Activated CD4-positive, CD25-positive, alpha-beta regulatory T cell treated with anti-CD3 and anti-CD28 coated beads, Interleukin-2, amount 50 U/mL, for 72 hours (primary cell): Measurements from ENCODE around the gene GMFB.
"Not testable (repeated sequence)": the region's sequence is repeated elsewhere in the genome, so short reads cannot be mapped to it uniquely, and the experiment has no call there.

Source experiments
- DNase-seq: peaks from one replicate; pipeline ENCODE4 v3.0.0; 2021

GMFB gene

DNA sequence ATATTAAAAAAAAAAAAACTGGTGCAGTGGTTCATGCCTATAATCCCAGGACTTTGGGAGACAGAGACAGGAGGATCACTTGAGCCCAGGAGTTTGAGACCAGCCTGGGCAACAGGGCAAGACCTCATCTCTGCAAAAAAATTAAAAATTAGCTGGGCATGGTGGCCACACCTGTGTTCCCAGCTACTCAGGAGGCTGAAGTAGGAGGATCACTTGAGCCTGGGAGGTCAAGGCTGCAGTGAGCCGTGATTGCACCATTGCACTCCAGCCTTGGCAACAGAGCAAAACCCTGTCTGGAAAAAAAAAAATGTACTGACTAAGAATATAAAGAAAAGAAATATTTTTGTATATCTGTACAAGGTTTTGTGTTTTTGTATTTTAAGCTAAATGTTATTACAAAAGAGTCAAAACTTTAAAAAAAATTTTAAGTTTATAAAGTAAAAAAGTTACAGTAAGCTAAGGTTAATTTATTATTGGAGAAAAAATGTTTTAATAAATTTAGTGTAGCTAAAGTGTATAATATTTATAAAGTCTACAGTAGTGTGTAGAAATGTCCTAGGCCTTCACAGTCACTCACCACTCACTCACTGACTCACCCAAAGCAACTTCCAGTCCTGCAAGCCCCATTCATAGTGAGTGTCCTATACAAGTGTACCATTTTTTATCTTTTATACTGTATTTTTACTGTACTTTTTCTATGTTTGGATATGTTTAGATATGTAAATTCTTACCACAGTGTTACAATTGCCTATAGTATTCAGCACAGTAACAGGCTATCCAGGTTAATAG, 31.8 kb downstream of the GMFB start:
- not testable (repeated sequence) for DNase-seq

DNA sequence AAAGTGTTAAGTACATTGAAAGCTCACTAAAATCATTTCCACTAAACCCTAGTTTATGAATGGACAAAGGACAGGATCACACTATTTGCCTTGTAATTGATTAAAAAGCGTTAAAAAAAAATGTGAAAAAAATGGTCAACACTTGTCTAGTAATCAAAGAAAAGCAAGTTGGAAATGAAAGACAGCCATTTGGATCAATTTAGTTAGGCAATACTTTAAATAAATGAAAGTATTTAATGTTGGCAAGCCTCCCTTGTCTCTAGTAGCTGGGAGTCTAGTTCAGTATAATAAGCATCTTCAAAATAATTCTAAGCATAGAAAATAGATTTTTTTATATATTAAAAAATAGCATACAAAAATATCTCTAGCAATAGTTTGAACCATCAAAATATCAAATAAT, 33.4 kb downstream of the GMFB start:
- DNase-seq = no peak

DNA sequence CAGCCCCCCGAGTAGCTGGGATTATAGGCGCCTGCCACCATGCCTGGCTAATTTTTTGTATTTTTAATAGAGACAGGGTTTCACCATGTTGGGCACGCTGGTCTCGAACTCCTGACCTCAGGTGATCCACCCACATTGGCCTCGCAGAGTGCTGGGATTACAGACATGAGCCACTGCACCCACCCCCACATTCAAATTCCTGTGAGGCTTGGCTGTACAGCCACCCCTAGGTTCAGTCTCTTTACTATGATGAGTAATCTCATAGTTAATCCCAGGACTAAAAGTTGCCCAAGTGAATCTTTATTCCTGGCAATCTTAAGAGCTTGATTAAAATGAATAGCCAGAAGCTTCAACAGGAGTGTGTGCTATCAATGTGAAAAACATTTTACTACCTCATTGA, 34.8 kb downstream of the GMFB start:
- not testable (repeated sequence) for DNase-seq

DNA sequence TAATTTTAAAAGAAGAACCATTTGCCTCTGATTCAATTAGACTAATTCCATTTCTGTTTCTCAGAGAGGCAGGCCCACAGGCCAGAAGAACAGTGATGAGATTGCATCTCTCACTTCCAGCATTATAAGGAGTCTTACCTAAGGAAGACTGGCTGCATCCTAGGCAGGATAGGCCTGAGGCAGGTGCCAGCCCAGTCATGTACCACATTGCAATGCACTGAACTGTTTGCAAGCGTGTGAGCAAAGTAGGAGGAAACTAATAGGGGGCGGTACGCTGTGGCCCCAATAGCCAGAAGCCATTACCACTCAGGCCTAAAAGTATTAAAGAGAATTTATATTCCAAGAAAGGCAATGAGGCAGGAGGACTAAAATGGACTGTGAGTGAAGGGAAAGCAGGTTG, 35.5 kb downstream of the GMFB start:
- no peak for DNase-seq

DNA sequence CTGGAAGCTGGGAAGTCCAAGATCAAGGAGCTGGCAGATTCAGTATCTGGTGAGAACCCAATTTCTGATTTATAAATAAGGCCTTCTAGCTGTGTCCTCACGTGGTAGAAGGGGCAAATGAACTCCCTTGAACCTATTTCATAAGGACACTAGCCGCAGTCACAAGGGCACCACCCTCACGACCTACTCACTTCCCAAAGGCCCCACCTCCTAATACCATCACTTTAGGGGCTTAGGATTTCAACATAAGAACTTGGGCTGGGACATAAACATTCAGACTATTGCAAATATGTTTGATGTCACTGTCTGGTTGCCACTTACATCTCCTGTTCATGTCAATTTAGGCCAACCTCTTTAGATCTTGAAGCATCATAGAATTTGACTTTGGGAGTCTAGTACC, 36.8 kb downstream of the GMFB start:
- DNase-seq = no peak

DNA sequence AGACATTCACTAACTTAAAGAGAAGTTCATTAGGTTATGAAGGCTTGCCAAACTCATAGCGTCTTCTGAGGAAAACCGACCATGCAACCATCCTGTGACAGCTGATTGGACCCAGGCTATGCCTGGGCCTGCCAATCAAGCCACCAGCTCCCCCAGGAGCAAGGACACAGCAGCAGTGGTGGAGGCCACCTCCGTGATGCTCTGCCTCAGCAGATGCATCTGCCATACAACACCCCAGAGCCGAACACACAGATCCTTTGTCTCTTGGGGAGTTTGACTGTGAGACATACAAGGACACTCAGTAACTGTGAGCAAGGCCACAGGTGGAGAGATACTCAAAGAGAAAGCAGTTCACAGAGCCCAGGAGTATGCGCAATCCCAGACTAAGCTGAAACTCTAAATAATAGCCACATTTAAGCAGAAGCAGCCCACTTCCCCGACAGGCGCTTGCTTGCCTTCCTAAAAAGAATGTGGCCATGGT, 37.6 kb downstream of the GMFB start:
- DNase-seq = no peak

DNA sequence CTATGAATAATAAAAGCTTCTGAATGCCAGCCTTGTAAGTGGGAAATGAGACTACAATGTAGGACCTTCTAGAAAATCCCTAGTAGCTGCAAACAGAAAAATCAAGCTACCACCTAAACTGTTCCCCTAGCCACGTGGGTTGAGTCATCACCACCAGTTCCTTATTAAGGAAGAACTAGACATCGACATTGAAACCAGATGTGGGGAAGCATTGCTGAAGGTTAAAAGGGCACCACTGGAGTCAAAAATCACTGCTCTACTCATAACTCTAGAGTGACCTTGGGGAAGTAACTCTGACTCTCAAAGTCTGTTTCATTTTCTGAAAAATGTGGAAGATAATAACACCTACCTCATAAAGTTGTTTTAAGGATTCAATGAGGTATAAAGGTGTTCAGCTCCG, 38.2 kb downstream of the GMFB start:
- no peak for DNase-seq

DNA sequence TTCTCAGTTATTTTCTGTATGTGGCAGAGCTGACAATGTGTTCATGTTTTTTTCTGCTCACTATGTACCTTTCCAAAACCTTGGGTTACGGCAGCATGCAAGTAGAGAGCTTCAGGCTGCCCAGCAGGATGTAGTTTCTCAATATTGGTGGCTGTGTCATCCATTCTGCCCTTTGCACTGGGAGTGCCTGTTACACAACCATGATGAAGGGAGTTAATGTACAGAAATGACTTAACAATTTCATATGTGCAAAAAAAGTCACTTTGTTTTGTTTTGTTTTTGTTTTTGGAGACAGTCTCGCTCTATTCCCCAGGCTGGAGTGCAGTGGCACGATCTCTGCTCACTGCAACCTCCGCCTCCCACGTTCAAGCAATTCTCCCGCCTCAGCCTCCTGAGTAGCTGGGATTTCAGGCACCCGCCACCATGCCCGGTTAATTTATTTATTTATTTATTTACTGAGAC, 41.5 kb downstream of the GMFB start:
- DNase-seq = no peak

DNA sequence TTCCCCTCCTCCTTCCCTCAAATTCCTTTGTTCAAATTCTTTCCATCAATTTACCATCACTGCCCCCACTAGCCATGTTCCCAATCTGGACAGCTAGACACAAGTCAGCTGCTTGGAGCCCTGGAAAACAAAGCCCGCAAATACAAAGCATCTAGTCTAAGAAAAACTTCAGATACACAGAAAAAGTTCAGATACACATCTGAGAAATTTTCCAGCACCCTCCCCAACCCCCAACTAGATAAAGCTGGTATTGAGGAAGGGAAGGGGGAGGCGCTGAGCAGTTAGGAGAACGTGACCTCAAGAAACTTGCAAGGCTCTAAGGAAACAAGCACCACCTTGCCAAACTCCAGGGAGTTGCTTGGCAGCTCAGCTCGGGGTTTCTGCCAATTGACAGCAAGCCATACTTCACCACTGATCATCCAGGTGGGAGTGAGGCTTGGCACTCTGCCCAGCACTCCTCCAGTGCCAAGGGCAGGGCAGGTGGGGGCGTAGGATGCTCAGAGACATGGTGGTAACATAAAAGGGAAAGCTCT, 42.6 kb downstream of the GMFB start:
- no peak for DNase-seq

DNA sequence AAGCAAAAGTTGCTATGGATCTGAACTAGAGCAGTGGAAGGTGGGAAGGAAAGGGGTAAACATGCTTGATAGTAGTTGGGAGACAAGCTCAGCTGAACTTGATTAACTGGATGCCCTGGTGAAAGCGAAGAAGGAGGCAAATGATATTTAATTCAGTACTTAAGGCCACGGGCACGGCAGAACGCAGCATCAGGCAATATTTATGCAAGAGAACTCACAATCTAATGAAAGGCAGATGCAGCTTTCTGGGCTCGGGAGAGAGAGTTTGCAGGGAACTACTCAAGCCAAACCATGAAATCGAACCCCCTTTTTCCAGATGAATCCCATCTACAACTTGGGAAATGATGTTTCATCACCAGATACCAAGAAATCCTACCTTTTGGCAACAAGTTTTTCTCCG, 44.1 kb downstream of the GMFB start:
- no peak for DNase-seq

DNA sequence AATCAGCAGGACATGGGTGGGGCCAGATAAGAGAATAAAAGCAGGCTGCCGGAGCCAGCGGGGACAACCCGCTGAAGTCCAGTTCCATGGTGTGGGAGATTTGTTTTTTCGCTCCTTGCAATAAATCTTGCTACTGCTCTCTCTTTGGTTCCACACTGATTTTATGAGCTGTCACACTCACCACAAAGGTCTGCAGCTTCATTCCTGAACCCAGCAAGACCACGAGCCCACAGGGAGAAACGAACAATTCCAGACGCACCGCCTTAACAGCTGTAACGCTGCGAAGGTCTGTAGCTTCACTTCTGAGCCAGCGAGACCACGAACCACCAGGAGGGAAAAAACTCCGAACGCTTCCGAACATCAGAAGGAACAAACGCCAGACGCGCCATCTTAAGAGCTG, 44.8 kb downstream of the GMFB start:
- no peak for DNase-seq

DNA sequence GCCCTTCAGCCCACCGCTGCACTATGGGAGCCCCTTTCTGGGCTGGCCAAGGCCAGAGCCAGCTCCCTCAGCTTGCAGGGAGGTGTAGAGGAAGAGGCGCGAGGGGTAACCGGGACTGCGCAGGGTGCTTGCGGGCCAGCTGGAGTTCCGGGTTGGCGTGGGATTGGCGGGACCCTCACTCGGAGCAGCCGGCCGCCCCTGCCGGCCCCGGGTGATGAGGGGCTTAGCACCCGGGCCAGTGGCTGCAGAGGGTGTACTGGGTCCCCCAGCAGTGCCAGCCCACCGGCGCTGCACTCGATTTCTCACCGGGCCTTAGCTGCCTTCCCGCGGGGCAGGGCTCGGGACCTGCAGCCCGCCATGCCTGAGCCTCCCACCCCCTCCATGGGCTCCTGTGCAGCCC, 45.8 kb downstream of the GMFB start:
- DNase-seq = not testable (repeated sequence)

DNA sequence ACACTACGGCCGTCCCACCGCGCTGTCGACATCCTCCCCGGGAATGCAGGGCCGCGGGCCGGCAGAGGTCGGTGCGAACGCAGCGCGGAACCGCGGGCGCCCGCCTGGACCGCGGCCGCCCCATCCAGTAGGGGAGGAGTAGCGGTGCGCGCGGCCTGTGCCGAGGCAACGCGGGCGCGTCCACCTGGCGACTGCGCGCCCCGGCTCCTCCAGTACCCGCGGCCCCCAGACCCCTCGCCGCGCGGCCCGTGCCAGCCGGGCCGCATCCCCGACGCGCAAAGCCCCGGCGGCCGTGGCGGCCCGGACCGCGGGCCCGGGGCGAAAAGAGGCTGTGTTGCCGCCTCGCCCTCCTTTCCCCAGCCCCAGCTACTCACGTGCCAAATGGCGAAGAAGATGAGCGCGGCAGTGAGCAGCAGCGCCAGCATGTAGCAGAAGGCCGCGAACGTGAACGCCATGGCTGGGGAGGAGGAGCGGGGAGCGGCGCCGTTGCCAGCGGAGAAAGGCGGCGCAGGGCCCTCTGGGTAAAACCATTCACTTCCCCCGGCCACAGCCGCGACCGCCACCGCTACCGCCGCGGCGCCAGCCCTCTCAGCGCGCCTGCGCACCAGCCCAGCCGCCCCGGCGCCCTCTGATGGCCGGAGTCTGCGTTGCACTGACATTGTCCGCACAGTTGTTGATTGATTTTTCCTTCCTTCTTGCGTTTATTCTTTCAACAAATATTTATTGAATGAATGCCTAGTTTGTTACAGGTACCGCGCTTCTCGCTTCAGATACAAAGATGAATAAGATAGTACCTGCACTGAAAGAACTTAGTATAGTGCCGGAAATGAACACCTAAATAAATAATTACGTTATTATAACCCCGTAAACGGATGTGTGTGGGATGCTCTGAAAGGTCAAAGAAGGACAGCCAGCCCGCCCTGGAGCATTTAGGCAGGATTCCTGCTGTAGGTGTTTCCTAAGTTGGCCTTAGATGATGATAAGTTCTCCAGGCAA, 47.6 kb downstream of the GMFB start, which contains the start of gene CNIH1:
Gene CNIH1, minus strand, starts transcription at position 502 of the 996 bp plus-strand sequence. Its CDS starts 47 bp downstream, at position 455.
- DNase-seq = peak; percentile 97

DNA sequence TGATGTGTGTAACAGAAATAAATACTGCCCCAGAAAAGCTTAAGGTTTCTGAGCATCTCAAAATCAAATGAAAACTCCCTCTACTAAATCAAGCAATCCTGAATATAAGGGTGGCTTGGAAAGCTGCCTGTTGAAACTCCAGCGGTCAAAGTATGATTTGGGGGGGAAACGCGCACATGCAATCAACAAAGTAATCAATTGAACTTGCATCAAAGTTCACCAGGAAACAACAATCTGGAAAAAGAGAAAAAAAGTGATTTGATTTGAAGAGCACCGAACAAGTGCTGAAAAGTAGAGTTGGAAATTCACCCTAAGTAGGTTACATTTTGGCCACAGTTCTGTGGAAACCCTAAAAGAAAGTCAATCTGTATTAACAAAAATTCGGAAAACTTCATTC, 48.3 kb downstream of the GMFB start:
- DNase-seq = no peak

DNA sequence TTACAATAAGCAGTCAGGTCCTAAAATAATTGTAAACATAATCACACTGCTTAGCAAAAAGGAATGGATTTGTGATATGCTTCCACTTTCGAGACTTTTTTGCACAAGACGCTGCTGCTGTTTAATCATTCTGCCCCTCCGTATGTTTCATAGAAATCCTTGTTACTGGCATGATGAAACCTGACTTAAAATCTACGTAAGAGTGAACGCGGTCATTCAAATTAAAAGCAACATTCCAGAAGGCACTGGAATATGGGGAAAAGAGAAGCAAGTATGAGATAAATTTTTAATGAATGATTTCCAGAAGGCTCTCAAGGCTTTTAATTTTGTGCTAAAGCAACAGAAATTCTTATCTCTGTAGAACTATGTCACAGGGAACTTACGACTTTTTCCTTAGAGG, 48.7 kb downstream of the GMFB start:
- no peak for DNase-seq

DNA sequence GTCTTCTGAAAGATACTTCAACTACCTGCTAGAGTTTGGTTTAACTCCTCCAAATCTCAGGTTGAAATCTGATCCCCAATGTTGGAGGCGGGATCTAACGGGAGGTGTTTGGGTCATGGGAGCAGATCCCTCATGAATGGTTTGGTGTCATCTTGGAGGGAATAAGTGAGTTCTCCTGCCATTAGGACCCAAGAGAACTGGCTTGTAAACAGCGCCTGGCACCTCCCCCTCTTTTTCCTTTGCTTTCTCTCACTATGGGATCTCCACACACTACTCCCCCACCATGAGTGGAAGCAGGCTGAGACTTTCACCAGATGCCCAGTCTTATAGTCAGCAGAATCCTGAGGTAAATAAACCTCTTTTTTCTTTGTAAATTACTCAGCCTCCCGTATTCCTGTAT, 50.1 kb downstream of the GMFB start:
- no peak for DNase-seq

DNA sequence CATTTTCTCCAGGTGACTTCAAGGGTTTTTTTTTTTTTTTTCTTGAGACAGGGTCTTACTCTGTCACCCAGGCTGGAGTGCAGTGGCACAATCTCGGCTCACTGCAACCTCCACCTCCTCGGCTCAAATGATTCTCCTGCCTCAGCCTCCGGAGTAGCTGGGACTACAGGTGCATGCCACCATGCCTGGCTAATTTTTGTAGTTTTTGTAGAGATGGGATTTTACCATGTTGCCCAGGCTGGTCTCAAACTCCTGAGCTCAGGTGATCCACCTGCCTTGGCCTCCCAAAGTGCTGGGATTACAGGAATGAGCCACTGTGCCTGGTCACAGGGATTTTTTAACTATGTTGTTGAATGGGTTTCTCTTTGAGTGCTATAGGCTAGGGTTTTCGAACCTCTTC, 50.8 kb downstream of the GMFB start:
- DNase-seq = not testable (repeated sequence)

DNA sequence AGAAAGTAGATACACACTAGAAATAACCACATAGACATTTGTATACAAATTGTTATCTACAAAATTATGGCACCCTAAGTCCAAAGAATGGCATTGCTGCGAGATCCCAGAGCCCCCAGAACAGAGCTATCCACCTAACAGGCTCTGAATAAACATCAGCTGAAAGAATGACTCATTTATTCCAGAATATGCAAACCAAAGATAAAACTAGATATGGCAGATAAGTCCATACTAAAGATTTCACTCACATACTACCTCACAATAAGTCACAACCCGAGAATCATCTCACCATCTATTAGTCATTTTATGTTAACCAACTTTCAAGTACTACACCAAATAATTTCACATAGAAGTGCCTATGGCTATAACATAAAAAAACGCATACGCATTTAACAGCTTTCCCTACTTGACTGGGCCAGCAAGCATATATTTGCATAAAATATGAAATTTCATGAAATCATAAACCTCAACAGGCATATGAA, 53.2 kb downstream of the GMFB start:
- DNase-seq = no peak

DNA sequence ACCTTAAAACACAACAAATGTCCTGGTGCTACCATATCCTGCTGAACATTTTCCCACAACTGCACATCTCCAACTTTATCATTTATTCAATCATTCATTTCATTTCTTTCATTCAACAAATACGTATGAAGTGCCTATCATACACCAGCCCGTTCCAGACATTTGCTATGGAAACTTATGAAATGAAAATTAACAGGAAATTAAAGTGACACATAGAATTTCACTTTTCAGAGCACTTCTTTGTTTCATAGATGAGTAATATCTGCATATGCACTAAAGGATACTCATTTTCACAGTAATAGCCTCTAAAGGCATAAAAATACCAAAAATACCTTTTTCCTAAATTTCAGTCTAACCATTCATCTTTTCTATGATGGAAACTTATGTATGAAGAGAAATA, 60.3 kb downstream of the GMFB start:
- no peak for DNase-seq

DNA sequence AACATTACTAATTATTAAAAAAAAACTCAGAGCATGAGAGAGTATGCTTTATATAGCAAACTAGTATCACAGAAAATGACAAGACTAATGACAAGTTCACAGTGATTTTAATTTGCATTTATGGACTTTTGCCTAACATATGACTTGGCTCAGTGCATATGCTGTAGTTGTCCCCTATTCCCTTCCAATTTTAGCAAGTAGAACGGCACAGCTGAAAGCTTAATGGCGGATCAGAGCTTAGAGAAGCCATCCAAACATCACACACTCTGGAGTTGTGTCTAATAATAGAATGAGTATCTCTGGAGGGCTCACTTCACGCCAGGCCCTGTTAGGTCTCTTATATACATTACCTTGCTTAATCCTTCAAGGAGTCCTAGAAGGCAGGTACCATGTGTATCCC, 60.9 kb downstream of the GMFB start:
- DNase-seq = no peak

DNA sequence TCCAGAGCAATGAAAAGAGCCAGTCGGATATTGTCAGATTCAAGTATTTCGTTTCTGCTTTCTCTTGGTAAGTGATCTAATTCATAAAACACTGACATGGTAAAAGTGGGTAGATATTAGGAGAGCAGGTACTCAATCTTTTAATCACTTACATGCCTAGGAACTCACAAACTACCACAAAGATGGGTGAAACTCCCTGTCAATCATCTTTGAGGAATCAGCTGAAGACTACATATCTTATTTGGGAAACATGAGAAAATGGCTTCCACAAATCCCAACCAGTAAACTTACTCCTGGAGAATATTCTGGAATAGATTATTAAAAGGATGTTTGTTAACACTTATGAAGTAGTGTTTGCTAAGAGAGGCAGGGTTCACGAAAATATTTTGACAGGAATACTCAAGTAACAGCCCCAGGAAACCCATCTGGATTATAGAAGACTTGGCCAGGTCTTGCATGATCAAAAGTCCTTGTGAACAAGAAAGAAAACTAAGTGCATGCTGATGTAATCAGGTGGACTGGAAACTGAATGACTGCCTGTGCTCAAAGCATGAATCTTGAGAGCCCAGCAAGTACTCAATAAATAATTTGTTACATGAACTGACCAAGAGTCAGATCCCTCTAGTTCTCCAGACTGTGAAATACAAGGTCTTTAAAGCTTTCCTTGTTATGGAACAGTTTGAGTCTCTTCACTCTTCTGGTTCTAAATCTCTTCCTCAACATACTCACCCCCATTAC, 63.1 kb downstream of the GMFB start:
- DNase-seq = no peak

DNA sequence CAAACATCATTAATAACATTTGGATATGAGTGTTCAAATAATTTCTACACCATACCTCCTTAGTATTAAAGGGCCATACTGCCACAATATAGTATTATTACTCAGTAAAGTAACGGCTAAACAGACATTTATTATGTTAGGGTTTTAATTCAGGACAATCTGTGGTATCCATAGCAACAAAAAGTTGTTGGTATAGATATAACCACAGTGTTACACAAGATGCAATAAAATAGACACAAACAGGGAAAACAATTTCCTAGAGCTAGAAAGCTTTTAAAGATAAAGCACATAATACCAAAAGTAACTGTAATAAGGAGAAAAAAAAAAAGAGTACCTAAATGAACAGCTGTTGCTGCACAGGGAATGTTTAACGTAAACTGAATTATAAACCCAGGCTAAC, 63.7 kb downstream of the GMFB start:
- no peak for DNase-seq
